Natural killer cell (primary cell): ENCODE results near the gene SARDH. TPM values are rescaled to one million over a fixed set of nuclear protein-coding genes. Genes with fewer than 3 reads are reported as not detected.

ENCODE experiments used
- ATAC-seq, 3 donors: fragments of 150-1000 bp in 2 of 3; fragments of 200-7000 bp in 1 of 3; cut with Tn5 transposase; 1 replicate in 1 of 3; 2 replicates in 2 of 3; pipeline ENCODE4 v1.10.0; 2021; ENCODE audit warnings: mild to moderate bottlenecking in 2 of 3, moderate library complexity in 2 of 3
- DNase-seq, 2 donors: peaks; one replicate each; pipeline versions ENCODE4 v3.0.0 to v3.0.0-alpha.2; 2013 to 2021; ENCODE audit warnings: mixed read lengths in 1 of 2
- H3K27ac ChIP-seq: one replicate; pipeline ENCODE4 v1.5.1; 2013; ENCODE audit warnings: mild to moderate bottlenecking, low read length
- H3K27me3 ChIP-seq: one replicate; pipeline ENCODE4 v1.6.1; 2013; ENCODE audit warnings: low read length; ENCODE audit not compliant: control insufficient read depth, insufficient read depth
- H3K36me3 ChIP-seq: one replicate; pipeline ENCODE4 v1.6.1; 2013; ENCODE audit warnings: low read length; ENCODE audit not compliant: control insufficient read depth, insufficient read depth
- H3K4me1 ChIP-seq: one replicate; pipeline ENCODE4 v1.6.1; 2013; ENCODE audit warnings: low read length; ENCODE audit not compliant: control insufficient read depth, insufficient read depth
- H3K4me3 ChIP-seq: one replicate; pipeline ENCODE4 v1.5.1; 2013; ENCODE audit warnings: low read length
- H3K9me3 ChIP-seq: one replicate; pipeline ENCODE4 v1.6.1; 2013; ENCODE audit warnings: low read length; ENCODE audit not compliant: control insufficient read depth, insufficient read depth
- H3K27ac Mint-ChIP-seq, 2 donors: one replicate each; pipeline ENCODE4 v1.8.0; 2022; ENCODE audit warnings: mild to moderate bottlenecking in 2 of 2, mixed read lengths in 2 of 2, moderate library complexity in 1 of 2
- H3K27me3 Mint-ChIP-seq, 2 donors: one replicate each; pipeline ENCODE4 v1.8.0; 2022; ENCODE audit warnings: low read depth in 2 of 2, mixed read lengths in 2 of 2
- H3K36me3 Mint-ChIP-seq: one replicate; pipeline ENCODE4 v1.8.0; 2022; ENCODE audit warnings: mixed read lengths
- H3K4me1 Mint-ChIP-seq, 2 donors: one replicate each; pipeline ENCODE4 v1.8.0; 2022; ENCODE audit warnings: mixed read lengths in 2 of 2
- H3K4me3 Mint-ChIP-seq: one replicate; pipeline ENCODE4 v1.8.0; 2022; ENCODE audit warnings: mild to moderate bottlenecking, moderate library complexity, mixed read lengths
- H3K9me3 Mint-ChIP-seq, 2 donors: one replicate each; pipeline ENCODE4 v1.8.0; 2022; ENCODE audit warnings: mixed read lengths in 2 of 2
- WGBS: methylation state at CpG from one replicate; pipeline ENCODE4 v1.1.7; 2013; ENCODE audit warnings: missing lambda C conversion rate; ENCODE audit not compliant: insufficient coverage; 5-methylcytosine and 5-hydroxymethylcytosine counted together
- intact Hi-C: fragments of 100-400 bp; cut with micrococcal nuclease; formaldehyde crosslinking; loops from one replicate; pipeline ENCODE4 v1.14.2; 2022
- total RNA-seq, 4 donors: library from RNA; stranded (reverse); fragments of 120-200 nt in 1 of 4; gene quantifications; one replicate each; pipeline versions ENCODE4 v1.2.3 to v1.2.4, GENCODE V29; 2013 to 2022
- TF ChIP-seq, protein P1 (sequence below): fragments of 200-600 bp; IDR thresholded peaks from one replicate; pipeline ENCODE4 v1.8.0; 2022; ENCODE audit warnings: antibody characterized with exemption

The SARDH gene
- total RNA-seq, 3 donors from 2014 or later (not counting 1 experiment from before 2014, with no cell fraction given): 2.2 to 6.8 (median 4.1) TPM

DNA sequence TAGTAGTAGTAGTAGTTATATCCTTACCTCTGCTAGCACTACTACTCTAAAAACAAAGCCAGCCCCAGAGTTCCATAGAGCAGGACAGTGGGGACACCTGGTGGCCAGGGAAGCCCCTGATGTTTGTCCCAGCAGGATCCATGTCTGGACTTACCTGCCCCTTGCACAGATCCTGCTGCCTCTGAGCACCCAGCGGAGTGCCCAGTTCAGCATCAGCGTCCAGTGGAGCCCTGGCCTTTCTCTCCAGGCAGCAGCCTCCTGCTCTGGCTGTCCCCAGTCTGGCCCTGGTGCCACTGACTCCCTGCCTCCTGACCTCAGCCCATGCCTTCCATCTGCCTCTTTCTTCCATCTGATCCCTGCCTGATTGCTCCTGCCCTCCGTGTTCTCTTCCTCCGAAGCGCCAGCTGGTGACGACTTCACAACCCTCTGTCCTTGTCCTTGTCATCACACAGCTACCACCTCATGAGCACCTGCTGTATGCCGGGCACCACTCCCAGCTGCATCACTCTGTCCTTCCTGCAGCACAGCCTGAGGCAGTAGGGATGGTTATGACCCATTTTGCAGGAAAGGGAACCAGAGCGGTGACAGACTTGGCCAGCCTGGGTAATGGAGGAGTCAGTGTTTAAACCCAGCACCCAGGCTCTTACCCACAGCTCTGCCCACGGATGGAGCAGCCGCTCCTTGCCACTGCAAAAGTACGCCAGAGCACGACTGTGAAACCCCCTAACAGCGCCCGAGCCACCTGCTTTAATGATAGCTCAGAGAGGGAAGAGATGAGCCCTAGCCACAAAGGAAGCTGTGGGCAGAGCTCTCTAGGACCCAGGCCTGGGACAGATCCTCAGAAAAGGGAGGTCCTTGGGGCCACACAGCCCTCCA is 11.5 kb downstream of the SARDH start:
- Mint-ChIP-seq H3K4me3 (no peak overlapping the region), H3K9me3 (no peaks in the 10 kb centered on the region), H3K36me3 (no peaks in the 10 kb centered on the region), H3K4me1 (peaks cover 5 to 10% of the 10 kb centered on the region in 2 donors), H3K27ac (peak overlapping the region in 1 of 2 donors; percentile 10), H3K27me3 (peaks cover 0 to 7% of the 10 kb centered on the region in 2 donors)
- WGBS: 44% methylated on average over 14 of the region's 14 CpGs
- no peaks in the 10 kb centered on the region for H3K36me3 ChIP-seq
- peak; percentile 14 to 80 for DNase-seq
- H3K9me3 ChIP-seq: no peaks in the 10 kb centered on the region
- no peak overlapping the region for H3K4me3 ChIP-seq
- H3K27me3 ChIP-seq: no peaks in the 10 kb centered on the region
- TF ChIP-seq, protein P1, sequence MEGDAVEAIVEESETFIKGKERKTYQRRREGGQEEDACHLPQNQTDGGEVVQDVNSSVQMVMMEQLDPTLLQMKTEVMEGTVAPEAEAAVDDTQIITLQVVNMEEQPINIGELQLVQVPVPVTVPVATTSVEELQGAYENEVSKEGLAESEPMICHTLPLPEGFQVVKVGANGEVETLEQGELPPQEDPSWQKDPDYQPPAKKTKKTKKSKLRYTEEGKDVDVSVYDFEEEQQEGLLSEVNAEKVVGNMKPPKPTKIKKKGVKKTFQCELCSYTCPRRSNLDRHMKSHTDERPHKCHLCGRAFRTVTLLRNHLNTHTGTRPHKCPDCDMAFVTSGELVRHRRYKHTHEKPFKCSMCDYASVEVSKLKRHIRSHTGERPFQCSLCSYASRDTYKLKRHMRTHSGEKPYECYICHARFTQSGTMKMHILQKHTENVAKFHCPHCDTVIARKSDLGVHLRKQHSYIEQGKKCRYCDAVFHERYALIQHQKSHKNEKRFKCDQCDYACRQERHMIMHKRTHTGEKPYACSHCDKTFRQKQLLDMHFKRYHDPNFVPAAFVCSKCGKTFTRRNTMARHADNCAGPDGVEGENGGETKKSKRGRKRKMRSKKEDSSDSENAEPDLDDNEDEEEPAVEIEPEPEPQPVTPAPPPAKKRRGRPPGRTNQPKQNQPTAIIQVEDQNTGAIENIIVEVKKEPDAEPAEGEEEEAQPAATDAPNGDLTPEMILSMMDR: no peak
- H3K4me1 ChIP-seq: peaks cover 9% of the 10 kb centered on the region
- intact Hi-C loops: no loop called here
- ATAC-seq: peak in 2 of 3 donors; percentile 35 to 38
- H3K27ac ChIP-seq: no peak overlapping the region

DNA sequence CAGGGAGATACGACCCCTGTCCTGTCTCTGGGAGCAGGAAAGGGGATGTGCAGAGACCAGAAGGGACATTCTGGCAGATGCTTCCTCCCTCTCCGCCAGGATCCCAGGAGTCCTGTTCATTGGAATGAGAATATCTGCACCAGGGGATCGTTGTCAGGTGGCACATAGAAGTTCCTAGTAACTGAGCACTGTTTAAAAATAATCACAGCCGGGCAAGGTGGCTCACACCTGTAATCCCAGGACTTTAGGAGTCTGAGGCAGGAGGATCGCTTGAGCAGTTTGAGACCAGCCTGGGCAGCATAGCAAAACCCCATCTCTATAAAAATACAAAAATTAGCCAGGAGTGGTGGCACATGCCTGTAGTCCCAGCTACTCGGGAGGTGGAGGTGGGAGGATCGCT is 12.3 kb downstream of the SARDH start:
- peaks cover 9% of the 10 kb centered on the region for H3K4me1 ChIP-seq
- H3K4me3 ChIP-seq: no peak overlapping the region
- ATAC-seq (no peak), DNase-seq (peak in 1 of 2 donors; percentile 2)
- WGBS: 80% methylated on average over 5 of the region's 7 CpGs
- H3K36me3 ChIP-seq: no peaks in the 10 kb centered on the region
- H3K27me3 ChIP-seq: no peaks in the 10 kb centered on the region
- no peak overlapping the region for H3K4me3 Mint-ChIP-seq
- H3K27ac ChIP-seq: no peak overlapping the region
- H3K27ac Mint-ChIP-seq: no peak overlapping the region
- no peaks in the 10 kb centered on the region for H3K36me3 Mint-ChIP-seq
- H3K9me3 ChIP-seq: no peaks in the 10 kb centered on the region
- intact Hi-C loops: no loop called here
- H3K27me3 Mint-ChIP-seq: peaks cover 0 to 7% of the 10 kb centered on the region in 2 donors
- H3K9me3 Mint-ChIP-seq: no peaks in the 10 kb centered on the region
- TF ChIP-seq, protein P1: no peak
- H3K4me1 Mint-ChIP-seq: peaks cover 5 to 10% of the 10 kb centered on the region in 2 donors

DNA sequence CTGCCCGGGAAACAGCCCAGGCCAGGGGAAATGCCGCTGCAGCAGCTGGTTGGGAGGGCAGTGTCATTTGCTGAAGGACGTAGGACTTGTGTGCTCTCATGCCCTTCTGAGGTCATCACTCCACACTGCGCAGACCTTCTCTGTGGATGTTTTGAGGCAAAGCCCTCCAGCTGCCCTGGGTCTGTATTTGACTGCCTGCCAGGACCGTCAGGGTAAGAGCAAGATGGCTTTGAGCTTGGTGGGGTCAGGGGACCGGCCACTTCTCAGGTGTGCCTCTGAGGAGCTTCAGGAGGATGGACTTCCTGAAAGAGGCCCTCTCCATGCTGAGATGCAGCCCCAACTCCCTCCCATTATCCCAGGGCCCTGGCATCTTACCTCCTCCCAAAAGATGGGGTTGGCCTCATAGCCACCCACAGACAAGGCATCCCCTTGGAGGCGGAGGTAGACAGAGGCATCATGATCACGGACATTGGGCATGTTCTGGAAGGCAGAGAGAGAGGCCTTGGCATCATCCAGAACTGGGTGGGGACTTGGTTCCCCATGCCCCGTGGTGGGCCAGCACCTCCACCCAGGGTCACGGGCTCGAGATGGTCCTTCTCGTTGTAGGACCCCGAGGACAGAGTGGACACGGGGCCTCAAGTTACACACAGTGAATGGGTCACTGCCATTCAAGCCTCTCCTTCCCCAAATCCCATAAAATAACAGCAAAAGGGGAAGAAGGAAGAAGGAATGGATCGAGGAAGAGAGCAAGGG is 19.4 kb downstream of the SARDH start:
- no peak for DNase-seq
- H3K4me3 ChIP-seq: no peak overlapping the region

More for the DNA sequence above, 19.4 kb downstream of the SARDH start:
- no peaks in the 10 kb centered on the region for H3K36me3 Mint-ChIP-seq
- no peak for ATAC-seq
- 91% methylated on average over 14 of the region's 15 CpGs for WGBS
- intact Hi-C loops: no loop called here
- no peaks in the 10 kb centered on the region for H3K9me3 Mint-ChIP-seq
- no peaks in the 10 kb centered on the region for H3K27me3 Mint-ChIP-seq
- H3K9me3 ChIP-seq: no peaks in the 10 kb centered on the region
- no peak overlapping the region for H3K27ac ChIP-seq
- H3K27me3 ChIP-seq: no peaks in the 10 kb centered on the region
- no peaks in the 10 kb centered on the region for H3K36me3 ChIP-seq
- H3K4me1 ChIP-seq: no peaks in the 10 kb centered on the region
- H3K4me1 Mint-ChIP-seq: no peaks in the 10 kb centered on the region
- no peak overlapping the region for H3K4me3 Mint-ChIP-seq
- no peak overlapping the region for H3K27ac Mint-ChIP-seq
- TF ChIP-seq, protein P1: no peak
